Peyer's patch (tissue), 4 donors: ENCODE measurements around the gene MERTK.

Source experiments
- CTCF ChIP-seq, 6 experiments: fragments of 450-650 bp in 4 of 6; fragments of 200-600 bp in 2 of 6; sonication (generic) in 1 of 6; IDR thresholded peaks; one replicate each; pipeline ENCODE4 v1.5.1; 2017 to 2019; ENCODE audit warnings: antibody characterized with exemption in 6 of 6, mild to moderate bottlenecking in 3 of 6, moderate library complexity in 1 of 6
- POLR2A ChIP-seq, 2 donors: fragments of 450-650 bp; IDR thresholded peaks; one replicate each; pipeline ENCODE4 v1.5.1; 2017; ENCODE audit warnings: antibody characterized with exemption in 2 of 2, mild to moderate bottlenecking in 2 of 2, moderate library complexity in 2 of 2

GRCh38 chr2:111977240-111977639, 78.8 kb downstream of the MERTK start:
- no peak for TF ChIP-seq CTCF (IDR thresholded peaks at IDR 0.05)
- no peak for TF ChIP-seq POLR2A (IDR thresholded peaks at IDR 0.05)
